Fibroblast of skin of abdomen (primary cell): ENCODE measurements around the gene JAGN1.
"Not testable (repeated sequence)": the region's sequence is repeated elsewhere in the genome, so short reads cannot be mapped to it uniquely, and the experiment has no call there.

ENCODE experiments used
- DNase-seq: peaks from one replicate; pipeline ENCODE4 v3.0.0-alpha.2; 2013

JAGN1 gene

DNA sequence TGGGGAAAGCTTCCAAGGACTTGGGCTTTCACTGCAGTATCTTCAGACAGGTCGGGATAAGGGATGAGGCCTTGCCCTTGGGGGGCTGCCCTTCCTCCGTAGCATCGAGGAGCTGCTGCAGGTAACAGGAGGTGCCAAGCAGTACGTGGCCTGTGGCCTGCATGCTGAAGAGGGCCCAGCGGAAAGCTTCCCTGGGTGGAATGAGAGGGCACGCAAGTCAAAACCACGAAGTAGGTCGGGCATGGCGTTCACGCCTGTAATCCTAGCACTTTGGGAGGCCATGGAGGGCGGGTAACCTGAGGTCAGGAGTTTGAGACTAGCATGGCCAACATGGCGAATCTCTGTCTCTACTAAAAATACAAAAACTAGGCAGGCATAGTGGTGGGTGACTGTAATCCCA, 23.3 kb upstream of the JAGN1 start:
- DNase-seq: no peak

- DNase-seq: no peak
Measured at GRCh38 chr3:9869955-9870354, 20.5 kb upstream of the JAGN1 start.

DNA sequence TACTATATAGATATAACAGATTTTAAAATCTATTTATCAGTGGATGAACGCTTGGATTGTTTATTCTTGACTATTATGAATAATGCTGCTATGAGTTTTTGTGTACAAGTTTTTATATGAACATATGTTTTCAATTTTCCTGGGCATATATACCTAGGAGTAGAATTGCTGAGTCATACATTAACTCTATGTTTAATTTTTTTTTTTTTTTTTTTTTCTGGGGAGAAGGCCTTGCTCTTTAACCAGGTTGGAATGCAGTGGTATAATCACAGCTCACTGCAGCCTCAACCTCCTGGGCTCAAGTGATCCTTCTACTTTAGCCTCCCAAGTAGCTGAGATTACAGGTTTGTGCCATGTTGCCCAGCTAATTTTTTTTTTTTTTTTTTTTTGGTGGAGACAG, 19.4 kb upstream of the JAGN1 start:
- DNase-seq: peak; percentile 81

GRCh38 chr3:9872067-9872466, 18.3 kb upstream of the JAGN1 start:
- DNase-seq: not testable (repeated sequence)

DNA sequence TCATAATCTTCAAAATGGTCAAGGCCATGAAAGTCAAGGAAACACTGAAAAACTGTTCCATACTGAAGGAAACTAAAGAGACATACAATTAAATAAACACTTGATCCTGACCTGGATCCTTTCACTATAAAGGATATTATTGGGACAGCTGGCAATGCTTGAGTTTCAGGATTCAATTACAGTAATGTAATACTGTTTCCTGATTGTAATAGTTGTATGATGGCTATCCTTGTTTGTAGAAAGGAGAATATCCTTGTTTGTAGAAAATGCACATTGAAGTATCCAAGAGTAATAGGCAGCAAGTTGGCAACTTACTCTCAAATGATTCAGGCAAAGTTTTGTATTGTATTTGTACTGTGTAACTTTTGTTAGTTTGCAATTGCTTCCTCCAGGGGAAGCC, 15.0 kb upstream of the JAGN1 start:
- DNase-seq: no peak

DNA sequence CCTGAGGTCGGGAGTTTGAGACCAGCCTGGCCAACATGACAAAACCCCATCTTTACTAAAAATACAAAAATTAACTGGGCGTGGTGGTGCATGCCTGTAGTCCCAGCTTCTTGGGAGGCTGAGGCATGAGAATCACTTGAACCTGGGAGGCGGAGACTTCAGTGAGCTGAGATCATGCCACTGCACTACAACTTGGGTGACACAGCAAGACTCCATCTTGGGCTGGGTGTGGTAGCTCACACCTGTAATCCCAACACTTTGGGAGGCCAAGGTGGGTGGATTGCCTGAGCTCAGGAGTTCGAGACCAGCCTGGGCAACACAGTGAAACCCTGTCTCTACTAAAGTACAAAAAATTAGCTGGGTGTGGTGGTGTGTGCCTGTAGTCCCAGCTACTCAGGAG, 14.2 kb upstream of the JAGN1 start:
- not testable (repeated sequence) for DNase-seq

GRCh38 chr3:9876991-9877390, 13.4 kb upstream of the JAGN1 start:
- no peak for DNase-seq

GRCh38 chr3:9878700-9879099, 11.7 kb upstream of the JAGN1 start:
- DNase-seq: no peak

DNA sequence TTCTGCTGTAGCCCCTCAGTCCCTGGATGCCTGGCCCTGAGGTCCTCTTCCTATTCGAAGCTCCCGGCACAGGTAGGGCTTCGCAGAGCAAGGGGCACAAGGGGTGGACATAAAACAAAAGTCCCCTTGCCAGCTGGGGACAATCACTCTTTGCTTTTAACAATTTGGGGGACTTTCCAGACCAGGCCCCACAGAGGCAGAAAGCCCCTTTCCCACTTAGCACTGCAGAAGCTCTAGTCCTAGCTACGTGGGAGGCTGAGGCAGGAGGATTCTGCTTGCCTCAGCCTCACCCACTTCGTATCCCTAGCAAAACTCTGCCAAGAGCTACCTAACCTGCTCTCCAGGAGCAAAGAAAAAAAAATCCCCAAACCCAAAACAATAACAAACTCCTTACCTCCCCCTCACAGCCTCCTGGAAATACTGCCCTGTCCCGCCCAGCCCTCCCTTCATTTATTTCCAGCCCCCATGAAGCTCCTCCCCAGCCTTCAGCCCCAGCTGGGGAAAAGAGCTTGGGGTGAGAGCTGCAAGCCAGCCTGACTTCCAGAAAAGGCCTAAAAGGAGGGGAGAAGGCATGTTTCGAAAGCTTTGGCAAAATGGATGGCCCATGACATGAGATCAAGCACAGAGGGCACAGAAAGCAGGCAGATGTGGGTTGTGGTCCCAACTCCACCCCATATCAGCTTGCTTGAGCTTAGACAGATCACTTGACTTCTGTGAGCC, 10.4 kb upstream of the JAGN1 start, which contains the start of gene CIDEC:
TSS of gene CIDEC (minus strand) at position 424 of the 720 bp plus-strand sequence. CDS start 1,767 bp downstream, outside the sequence.
- no peak for DNase-seq

GRCh38 chr3:9881441-9881840, 9.0 kb upstream of the JAGN1 start:
- no peak for DNase-seq

- peak; percentile 58 for DNase-seq
Measured at GRCh38 chr3:9883706-9884554, 6.5 kb upstream of the JAGN1 start.

DNA sequence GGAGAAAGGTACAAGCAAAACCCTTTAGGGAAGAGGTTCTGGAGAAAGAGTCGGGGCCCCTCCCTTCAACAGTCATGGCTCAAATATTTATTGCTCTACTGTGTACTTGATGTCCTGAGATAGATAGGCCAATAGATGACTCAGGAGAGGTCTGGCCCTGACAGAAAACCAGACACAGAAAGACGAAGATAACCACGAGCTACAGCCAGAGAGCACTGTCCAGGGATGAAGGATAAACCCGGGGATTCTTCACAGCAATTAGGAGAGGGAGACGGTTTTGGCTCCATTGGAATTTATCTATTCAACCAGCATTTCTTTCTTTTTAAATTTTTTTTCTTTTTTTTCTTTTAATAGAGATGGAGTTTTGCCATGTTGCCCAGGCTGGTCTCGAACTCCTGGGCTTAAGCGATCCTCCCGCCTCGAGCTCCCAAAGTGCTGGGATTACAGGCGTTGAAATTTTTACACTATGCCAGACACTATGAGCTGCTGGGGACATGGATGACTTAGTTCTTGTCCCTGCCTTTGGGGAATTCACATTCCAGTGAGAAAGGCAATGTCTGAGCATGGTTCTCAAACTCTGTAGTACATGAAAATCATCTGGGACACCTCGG, 5.8 kb upstream of the JAGN1 start:
- peak; percentile 87 for DNase-seq

- DNase-seq: no peak
Measured at GRCh38 chr3:9886328-9886727, 4.1 kb upstream of the JAGN1 start.

DNA sequence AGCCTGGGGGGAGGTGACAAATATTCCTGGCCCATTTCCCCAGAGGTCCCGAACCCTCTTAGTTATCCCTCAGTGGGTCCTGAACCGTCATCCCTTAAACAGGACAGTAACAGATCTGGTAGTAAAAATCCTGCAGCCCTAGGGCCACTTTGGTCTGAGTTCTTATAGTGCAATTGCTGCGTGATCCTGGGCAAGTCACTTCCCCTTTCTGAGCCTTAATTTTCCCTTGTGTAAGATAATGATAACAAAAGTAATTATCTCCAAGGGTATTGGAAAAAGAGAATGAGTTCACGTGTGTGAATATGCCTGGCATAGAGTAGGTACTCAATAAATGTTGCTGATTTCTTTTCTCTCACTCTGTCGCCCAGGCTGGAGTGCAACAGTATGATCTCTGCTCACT, 2.9 kb upstream of the JAGN1 start:
- no peak for DNase-seq

DNA sequence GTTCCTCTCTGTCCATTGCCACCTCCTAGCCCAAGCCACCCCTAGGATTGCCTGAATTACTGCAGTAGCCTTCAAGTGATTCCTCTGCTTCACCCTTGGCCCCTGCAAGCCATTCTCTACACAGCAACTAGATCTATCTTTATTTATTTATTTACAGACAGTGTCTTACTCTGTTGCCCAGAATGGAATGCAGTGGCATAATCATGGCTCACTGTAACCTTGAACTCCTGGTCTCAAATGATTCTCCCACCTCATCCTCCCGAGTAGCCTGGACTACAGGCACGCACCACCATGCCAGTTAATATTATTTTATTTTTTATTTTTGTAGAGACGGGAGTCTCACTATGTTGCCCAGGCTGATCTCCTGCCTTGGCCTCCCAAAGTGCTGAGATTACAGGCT, 1.9 kb upstream of the JAGN1 start:
- DNase-seq: no peak

DNA sequence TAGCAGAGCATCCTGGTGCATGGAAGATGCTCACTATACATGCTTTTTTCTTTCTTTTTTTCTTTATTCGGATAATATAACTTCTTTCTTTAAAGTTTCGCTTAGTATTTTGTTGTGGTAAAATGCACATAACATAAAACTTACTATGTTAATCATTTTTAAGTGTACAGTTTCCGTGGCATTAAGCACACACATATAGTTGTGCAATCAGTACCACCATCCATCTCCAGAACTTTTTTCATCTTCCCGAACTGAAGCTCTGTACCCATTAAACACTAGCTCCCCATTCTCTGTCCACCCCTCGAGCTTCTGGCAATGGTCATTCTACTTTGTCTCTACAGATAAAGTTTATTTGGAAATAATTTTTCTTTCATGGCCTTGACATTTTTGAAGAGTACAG, 1.0 kb upstream of the JAGN1 start:
- DNase-seq: no peak

GRCh38 chr3:9891072-9891622, 737 bp downstream of the JAGN1 start:
- no peak for DNase-seq

DNA sequence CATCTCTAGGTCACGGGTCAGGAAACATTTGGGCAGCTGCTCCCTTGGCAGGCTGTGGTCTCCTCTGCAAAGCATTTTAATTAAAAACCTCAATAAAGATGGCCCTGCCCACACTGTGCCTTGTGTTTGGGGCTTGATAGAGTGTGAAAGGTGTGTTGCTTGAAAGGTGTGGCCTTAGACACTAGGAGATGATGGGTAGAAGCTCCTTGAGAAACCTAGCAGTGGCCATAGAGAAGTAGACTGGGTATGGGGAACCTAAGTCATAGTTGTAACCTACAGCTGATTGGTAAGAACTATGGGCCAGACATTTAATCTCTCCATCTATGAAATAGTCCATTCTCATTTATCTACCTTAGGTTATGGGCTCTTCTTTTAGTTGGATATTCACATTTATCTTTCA, 3.3 kb downstream of the JAGN1 start:
- no peak for DNase-seq

- not testable (repeated sequence) for DNase-seq
Measured at GRCh38 chr3:9895715-9896114, 5.3 kb downstream of the JAGN1 start.

GRCh38 chr3:9896755-9897407, 6.5 kb downstream of the JAGN1 start:
- DNase-seq: not testable (repeated sequence)

DNA sequence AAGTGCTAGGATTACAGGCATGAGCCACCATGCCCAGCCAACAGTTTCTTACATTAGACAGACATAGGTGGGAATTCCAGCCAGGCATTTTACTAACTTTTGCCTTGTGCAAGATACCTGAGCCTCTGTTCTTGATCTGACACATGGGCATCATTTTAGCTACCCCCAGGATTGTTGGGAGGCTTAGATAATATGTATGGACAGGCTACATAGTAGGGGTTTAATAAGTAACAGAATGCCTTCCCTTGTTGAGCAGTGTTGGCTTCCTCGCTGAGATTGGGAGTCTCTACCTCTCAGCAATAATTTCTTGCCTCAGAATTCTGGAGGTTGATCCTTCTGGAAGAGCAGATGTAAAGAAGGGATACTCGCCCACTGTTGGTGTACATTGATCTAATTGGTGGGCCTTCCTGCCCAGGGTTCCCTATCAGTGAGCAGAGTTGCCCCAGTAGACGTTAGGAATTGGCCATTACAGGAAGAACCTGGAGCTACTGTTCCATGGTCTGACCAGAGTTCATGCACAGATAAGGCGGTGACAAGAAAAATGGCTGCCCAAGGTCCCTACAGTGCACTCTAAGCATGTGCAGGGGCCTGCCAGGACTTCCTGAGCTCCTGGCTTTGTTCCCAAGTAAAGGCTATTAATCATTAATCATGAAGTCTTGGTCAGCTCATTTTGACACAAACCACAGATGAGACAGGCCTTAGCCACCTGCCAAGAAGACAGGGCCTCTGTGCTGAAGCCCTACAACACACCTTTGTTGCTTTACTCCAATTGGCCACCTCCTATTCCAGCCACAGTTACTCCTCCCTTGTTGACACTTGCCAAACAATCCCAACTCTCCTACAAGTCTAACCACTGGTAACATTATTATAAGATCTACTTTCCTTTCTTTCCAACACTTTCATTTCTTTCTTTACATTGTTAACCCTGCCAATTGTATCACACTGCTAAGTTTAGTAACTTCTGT, 7.3 kb downstream of the JAGN1 start:
- DNase-seq: peak; percentile 37
